ENCODE results near the gene ZNF101.
"Not testable (repeated sequence)": the region's sequence is repeated elsewhere in the genome, so short reads cannot be mapped to it uniquely, and the experiment has no call there.

ZNF101 gene

GRCh38 chr19:19661675-19662251, 6.9 kb upstream of the ZNF101 start:
- no peak for DNase-seq

- DNase-seq, result no peak
These were observed 6.3 kb upstream of the ZNF101 start for GRCh38 chr19:19662344-19662743.

GRCh38 chr19:19662871-19663255, 5.8 kb upstream of the ZNF101 start:
- no peak for DNase-seq

GRCh38 chr19:19663256-19664120, 5.2 kb upstream of the ZNF101 start, which contains the start of gene ATP13A1:
Gene ATP13A1 (minus strand): TSS chr19:19663676. CDS start chr19:19663666, 10 bp downstream.
- peak; percentile 82 for DNase-seq

- DNase-seq, result not testable (repeated sequence)
These were observed 3.2 kb upstream of the ZNF101 start for GRCh38 chr19:19665420-19665948.

- DNase-seq, result no peak
These were observed 1.5 kb downstream of the ZNF101 start for GRCh38 chr19:19670070-19670551.

- DNase-seq, result no peak
These were observed 4.2 kb downstream of the ZNF101 start for GRCh38 chr19:19672816-19673215.

GRCh38 chr19:19674315-19674714, 5.7 kb downstream of the ZNF101 start:
- no peak for DNase-seq

GRCh38 chr19:19677579-19677978, 8.9 kb downstream of the ZNF101 start:
- no peak for DNase-seq

GRCh38 chr19:19679176-19680073, 10.8 kb downstream of the ZNF101 start:
- no peak for DNase-seq

GRCh38 chr19:19686119-19686518, 17.5 kb downstream of the ZNF101 start:
- DNase-seq, result not testable (repeated sequence)

GRCh38 chr19:19686580-19686979, 17.9 kb downstream of the ZNF101 start:
- no peak for DNase-seq

GRCh38 chr19:19687090-19687489, 18.5 kb downstream of the ZNF101 start:
- DNase-seq, result no peak

GRCh38 chr19:19689023-19689422, 20.4 kb downstream of the ZNF101 start:
- DNase-seq, result not testable (repeated sequence)

GRCh38 chr19:19691683-19692082, 23.0 kb downstream of the ZNF101 start:
- no peak for DNase-seq

- no peak for DNase-seq
These were observed 27.7 kb downstream of the ZNF101 start for GRCh38 chr19:19696386-19696785.

- DNase-seq, result no peak
These were observed 28.9 kb downstream of the ZNF101 start for GRCh38 chr19:19697589-19697988.

GRCh38 chr19:19700493-19700892, 31.9 kb downstream of the ZNF101 start:
- not testable (repeated sequence) for DNase-seq

GRCh38 chr19:19704836-19705235, 36.2 kb downstream of the ZNF101 start:
- no peak for DNase-seq

GRCh38 chr19:19710506-19710905, 41.9 kb downstream of the ZNF101 start:
- DNase-seq, result no peak

- DNase-seq, result no peak
These were observed 42.8 kb downstream of the ZNF101 start for GRCh38 chr19:19711306-19711933.
